NCI-H226 (cell line): ENCODE measurements around the gene MYO15B.

Source experiments
- DNase-seq: peaks from one replicate; pipeline ENCODE4 v3.0.0-alpha.2; 2015

Gene MYO15B

GRCh38 chr17:75587675-75588595 is at the start of gene MYO15B:
TSS of gene MYO15B (plus strand) at chr17:75587800. CDS start at chr17:75588058, 258 bp downstream.
- no peak for DNase-seq

GRCh38 chr17:75539967-75540729 is 47.5 kb upstream of the MYO15B start:
- no peak for DNase-seq

- no peak for DNase-seq
These were observed 46.6 kb upstream of the MYO15B start for GRCh38 chr17:75540923-75541503.

GRCh38 chr17:75542229-75542628 is 45.4 kb upstream of the MYO15B start:
- DNase-seq = no peak

- DNase-seq = no peak
These were observed 44.8 kb upstream of the MYO15B start for GRCh38 chr17:75542728-75543336.

GRCh38 chr17:75544250-75544649 is 43.4 kb upstream of the MYO15B start:
- no peak for DNase-seq

- no peak for DNase-seq
These were observed 41.4 kb upstream of the MYO15B start for GRCh38 chr17:75546181-75546580.

DNA sequence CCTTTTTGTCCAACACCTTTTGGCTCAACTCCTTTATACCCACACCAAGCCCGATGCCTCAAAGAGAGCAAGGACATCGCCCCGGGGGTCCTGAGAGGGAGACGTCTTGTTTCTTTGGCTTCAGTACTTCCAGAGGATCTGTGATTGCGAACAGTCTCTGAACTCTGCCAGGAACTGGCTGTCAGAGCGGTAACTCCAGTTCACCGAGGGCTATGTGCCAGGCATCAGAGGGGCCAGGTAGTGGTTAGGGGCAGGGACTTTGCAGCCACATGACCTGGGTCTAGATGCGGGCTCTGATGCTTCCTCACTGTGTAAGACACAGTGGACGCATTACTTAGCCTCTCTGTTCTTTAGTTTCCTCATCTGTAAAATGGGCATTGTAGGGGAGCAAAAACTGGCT is 40.5 kb upstream of the MYO15B start:
- no peak for DNase-seq

- no peak for DNase-seq
These were observed 38.8 kb upstream of the MYO15B start for GRCh38 chr17:75548813-75549212.

GRCh38 chr17:75549246-75550138 is 38.1 kb upstream of the MYO15B start:
- no peak for DNase-seq

GRCh38 chr17:75550139-75550465 is 37.5 kb upstream of the MYO15B start:
- no peak for DNase-seq

DNA sequence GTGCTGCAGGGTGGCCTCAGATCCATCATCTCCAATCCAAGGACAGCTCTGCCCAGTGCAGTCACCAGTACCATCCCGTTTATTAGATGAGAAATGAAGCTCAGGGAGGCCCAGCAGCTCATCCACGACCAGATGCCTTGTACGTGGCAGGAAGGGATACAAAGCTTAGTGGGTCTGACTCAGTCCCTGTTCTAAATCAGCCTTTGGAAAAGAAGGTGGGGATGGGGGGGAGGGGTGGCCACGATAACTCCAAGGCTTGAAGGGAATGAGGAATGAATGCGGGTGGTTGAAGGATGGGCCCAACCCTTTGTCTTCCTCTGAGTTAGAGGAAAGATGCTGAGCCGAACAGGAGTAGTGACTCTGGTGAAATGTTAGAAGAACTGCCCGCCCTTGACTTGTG is 36.3 kb upstream of the MYO15B start:
- no peak for DNase-seq

GRCh38 chr17:75552425-75553294 is 34.9 kb upstream of the MYO15B start:
- DNase-seq = peak; percentile 69

DNA sequence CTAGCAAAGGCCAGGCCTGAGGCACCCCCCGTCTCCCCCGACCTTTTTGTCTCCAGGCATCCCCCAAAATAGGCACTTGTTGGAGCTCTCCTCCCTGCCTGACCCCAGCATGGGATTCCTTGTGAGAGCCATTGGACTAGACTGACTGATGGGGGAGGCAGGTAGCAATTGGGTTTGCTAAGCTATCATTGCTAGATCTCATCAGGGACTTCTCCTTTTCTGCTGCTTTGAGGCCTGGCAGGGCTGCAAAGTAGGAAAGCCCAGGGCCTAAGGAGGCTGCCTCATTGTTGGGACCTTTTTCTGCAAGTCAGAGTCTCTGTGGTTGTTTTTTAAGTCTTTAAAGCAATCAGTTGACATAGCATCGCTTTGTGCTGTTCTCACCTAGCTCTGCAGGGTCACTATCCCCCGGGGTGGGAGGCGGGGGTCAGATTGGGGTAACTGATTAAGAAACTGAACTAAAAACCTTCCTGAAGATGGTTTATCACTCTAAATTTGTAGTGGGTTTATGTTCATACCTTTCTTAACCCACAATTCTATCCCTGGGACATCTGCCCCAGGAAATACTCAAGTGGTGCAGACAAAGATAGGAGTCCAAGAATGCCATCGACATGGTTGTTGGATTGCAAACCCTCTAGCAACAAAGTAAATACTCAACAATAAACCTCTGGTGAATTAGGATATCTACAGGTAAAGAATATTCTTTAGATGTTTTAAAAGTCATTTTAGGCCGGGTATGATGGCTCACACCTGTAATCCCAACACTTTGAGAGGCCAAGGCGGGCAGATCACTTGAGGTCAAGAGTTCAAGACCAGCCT is 34.1 kb upstream of the MYO15B start:
- no peak for DNase-seq

DNA sequence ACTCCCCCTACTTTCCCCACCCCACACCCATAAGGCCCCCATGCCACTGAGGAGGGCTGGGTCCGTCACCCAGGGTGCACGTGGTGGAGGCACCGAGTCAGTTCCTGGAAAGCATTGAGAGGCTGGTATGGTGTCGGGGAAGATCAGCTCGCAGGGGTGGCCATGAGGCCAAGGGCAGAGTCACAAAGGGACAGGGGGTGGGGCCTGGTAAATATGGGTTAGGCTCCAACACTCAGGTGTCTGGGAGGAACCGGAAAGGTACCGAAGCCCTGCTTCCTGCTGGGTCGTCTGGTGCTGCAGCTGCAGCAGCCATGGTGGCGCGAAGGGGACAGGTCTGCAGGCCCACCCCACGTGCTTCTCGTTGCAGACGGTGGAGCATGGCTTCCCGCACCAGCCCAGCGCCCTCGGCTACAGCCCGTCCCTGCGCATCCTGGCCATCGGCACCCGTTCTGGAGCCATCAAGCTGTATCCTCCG is 31.9 kb upstream of the MYO15B start:
- no peak for DNase-seq

GRCh38 chr17:75557075-75557851 is 30.3 kb upstream of the MYO15B start:
- DNase-seq = peak; percentile 89

DNA sequence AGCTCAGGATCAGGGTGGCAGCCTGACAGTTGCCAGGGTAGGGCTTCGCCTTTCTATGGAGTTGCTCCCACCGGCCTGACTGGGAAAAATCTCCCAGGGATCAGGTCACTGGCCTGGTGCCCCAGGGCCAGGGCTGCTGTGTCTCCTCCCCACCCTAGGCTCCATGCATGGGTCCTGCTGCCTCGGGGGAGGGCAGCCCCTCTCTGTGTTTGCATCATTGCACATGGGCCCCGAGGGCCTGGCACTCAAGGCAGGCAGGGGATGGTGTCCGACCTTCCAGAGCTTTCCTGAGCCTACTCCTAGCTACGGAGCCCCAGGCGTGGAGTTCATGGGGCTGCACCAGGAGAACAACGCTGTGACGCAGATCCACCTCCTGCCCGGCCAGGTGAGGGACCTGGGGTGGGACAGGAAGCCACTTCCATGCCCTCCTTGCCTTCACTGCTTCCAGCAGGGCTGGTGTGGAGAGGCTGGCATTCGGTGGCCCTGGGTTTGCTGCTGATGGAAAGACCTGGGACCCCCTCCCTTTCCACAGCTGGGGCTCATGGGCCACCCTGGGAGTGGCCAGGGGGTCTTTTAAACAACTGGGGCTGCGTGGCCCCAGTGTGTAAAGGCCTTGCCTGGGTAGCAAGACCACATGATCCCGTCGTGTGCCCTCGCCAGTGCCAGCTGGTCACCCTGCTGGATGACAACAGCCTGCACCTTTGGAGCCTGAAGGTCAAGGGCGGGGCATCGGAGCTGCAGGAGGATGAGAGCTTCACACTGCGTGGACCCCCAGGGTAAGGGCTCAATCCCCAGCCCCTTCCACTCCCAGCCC is 29.5 kb upstream of the MYO15B start:
- DNase-seq = no peak
